GM23338 (cell line): ENCODE results near the gene MPP3. TPM values are rescaled to one million over a fixed set of nuclear protein-coding genes. Genes with fewer than 3 reads are reported as not detected.

Source experiments
- ATAC-seq: fragments of 200-7000 bp; cut with Tn5 transposase; 3 replicates; pipeline ENCODE4 v1.9.1; 2020
- DNase-seq: peaks from one replicate; pipeline ENCODE4 v3.0.0-alpha.2; 2015; ENCODE audit warnings: low spot score
- H2AFZ ChIP-seq: fragments of 200-600 bp; sonication (generic); 2 replicates; pipeline ENCODE4 v1.8.0; 2016; ENCODE audit warnings: antibody characterized with exemption, mild to moderate bottlenecking, moderate library complexity
- H3F3A ChIP-seq: fragments of 200-600 bp; sonication (generic); replicated peaks from 2 replicates; pipeline ENCODE4 v1.8.0; 2017; ENCODE audit warnings: antibody characterized with exemption, mixed run types, low read depth
- H3K27ac ChIP-seq: fragments of 200-600 bp; sonication (generic); 2 replicates; pipeline ENCODE4 v1.6.1; 2016; ENCODE audit warnings: low read depth
- H3K27me3 ChIP-seq: fragments of 200-600 bp; sonication (generic); 2 replicates; pipeline ENCODE4 v1.8.0; 2016; ENCODE audit warnings: mild to moderate bottlenecking, mixed run types, moderate library complexity; ENCODE audit not compliant: insufficient read depth
- H3K36me3 ChIP-seq: fragments of 200-600 bp; sonication (generic); 2 replicates; pipeline ENCODE4 v1.8.0; 2016; ENCODE audit warnings: mild to moderate bottlenecking; ENCODE audit not compliant: insufficient read depth
- H3K4me1 ChIP-seq: fragments of 200-600 bp; sonication (generic); 2 replicates; pipeline ENCODE4 v1.8.0; 2016; ENCODE audit warnings: mild to moderate bottlenecking, moderate library complexity; ENCODE audit not compliant: insufficient read depth
- H3K4me2 ChIP-seq: fragments of 200-600 bp; sonication (generic); 2 replicates; pipeline ENCODE4 v1.7.1; 2017; ENCODE audit warnings: mixed run types
- H3K4me3 ChIP-seq: fragments of 200-600 bp; sonication (generic); 2 replicates; pipeline ENCODE4 v1.6.1; 2016; ENCODE audit warnings: mixed run types
- H3K79me2 ChIP-seq: fragments of 200-600 bp; sonication (generic); replicated peaks from 2 replicates; pipeline ENCODE4 v1.8.0; 2017; ENCODE audit warnings: mild to moderate bottlenecking; ENCODE audit not compliant: insufficient read depth
- H3K9me2 ChIP-seq: fragments of 200-600 bp; sonication (generic); 2 replicates; pipeline ENCODE4 v1.8.0; 2017; ENCODE audit not compliant: insufficient read depth
- H4K20me1 ChIP-seq: fragments of 200-600 bp; sonication (generic); replicated peaks from 2 replicates; pipeline ENCODE4 v1.8.0; 2017; ENCODE audit warnings: mild to moderate bottlenecking; ENCODE audit not compliant: insufficient read depth
- H3K27ac Mint-ChIP-seq: 2 replicates; pipeline ENCODE4 v1.8.0; 2020; ENCODE audit warnings: inconsistent platforms, mild to moderate bottlenecking, moderate library complexity, mixed read lengths
- H3K27me3 Mint-ChIP-seq: 3 replicates; pipeline ENCODE4 v1.8.0; 2022; ENCODE audit warnings: low read depth, mild to moderate bottlenecking, moderate library complexity, mixed read lengths, inconsistent platforms; ENCODE audit not compliant: insufficient read depth, poor library complexity
- H3K36me3 Mint-ChIP-seq: 3 replicates; pipeline ENCODE4 v1.8.0; 2021; ENCODE audit warnings: low read depth, mild to moderate bottlenecking, inconsistent platforms, moderate library complexity, mixed read lengths
- H3K4me1 Mint-ChIP-seq: 3 replicates; pipeline ENCODE4 v1.8.0; 2020; ENCODE audit warnings: mild to moderate bottlenecking, inconsistent platforms, mixed read lengths
- H3K4me3 Mint-ChIP-seq: 3 replicates; pipeline ENCODE4 v1.8.0; 2021; ENCODE audit warnings: moderate library complexity, mild to moderate bottlenecking, inconsistent platforms, mixed read lengths
- H3K9me3 Mint-ChIP-seq: 3 replicates; pipeline ENCODE4 v1.8.0; 2020; ENCODE audit warnings: moderate library complexity, mild to moderate bottlenecking, inconsistent platforms, mixed read lengths
- CREB1 ChIP-seq: fragments of 250-450 bp; sonication (Bioruptor Pico); IDR thresholded peaks from 2 replicates; pipeline ENCODE4 v1.5.0; 2020; ENCODE audit warnings: low read depth, mild to moderate bottlenecking, moderate library complexity
- EZH2 ChIP-seq: fragments of 200-600 bp; sonication (generic); IDR thresholded peaks from one replicate; pipeline ENCODE4 v1.8.0; 2017; ENCODE audit warnings: antibody characterized with exemption, mild to moderate bottlenecking, low read depth; ENCODE audit not compliant: unreplicated experiment
- EZH2phosphoT487 ChIP-seq: fragments of 200-600 bp; sonication (generic); IDR thresholded peaks from one replicate; pipeline ENCODE4 v1.8.1; 2018; ENCODE audit warnings: antibody characterized with exemption; ENCODE audit not compliant: unreplicated experiment
- JUNB ChIP-seq: IDR thresholded peaks from one replicate; pipeline ENCODE4 v1.6.1; 2016; ENCODE audit warnings: antibody characterized with exemption; ENCODE audit not compliant: unreplicated experiment
- NANOG ChIP-seq: IDR thresholded peaks from 2 replicates; pipeline ENCODE4 v1.6.1; 2016; ENCODE audit warnings: antibody characterized with exemption, borderline replicate concordance
- POLR2AphosphoS5 ChIP-seq: IDR thresholded peaks from 2 replicates; pipeline ENCODE4 v1.6.1; 2016; ENCODE audit warnings: antibody characterized with exemption, low read depth
- STAT1 ChIP-seq: IDR thresholded peaks from one replicate; pipeline ENCODE4 v1.6.1; 2016; ENCODE audit warnings: antibody characterized with exemption; ENCODE audit not compliant: unreplicated experiment
- ZNF331 ChIP-seq: fragments of 250-450 bp; sonication (Bioruptor Pico); IDR thresholded peaks from 2 replicates; pipeline ENCODE4 v1.5.0; 2020; ENCODE audit warnings: low read depth, mild to moderate bottlenecking, moderate library complexity
- polyA plus RNA-seq: library from polyadenylated mRNA; unstranded; fragments of >200 nt; fragmentation: Nextera tagmentation; extraction: Ambion mirVana; gene quantifications from 2 replicates; pipeline ENCODE4 v1.2.1, GENCODE V29; 2016
- total RNA-seq: library from RNA; depleted of rRNA; stranded (reverse); fragments of >200 nt; shearing (Covaris generic); gene quantifications from 2 replicates; pipeline ENCODE4 v1.2.3, GENCODE V29; 2014
- TF ChIP-seq, protein P1 (sequence below), 2 experiments: fragments of 200-600 bp in 1 of 2; sonication (generic) in 1 of 2; conservative IDR thresholded peaks; 2 replicates each; pipeline versions ENCODE4 v1.5.1 to v1.6.1; 2016 to 2017; ENCODE audit warnings: antibody characterized with exemption in 2 of 2, low read depth in 2 of 2, mild to moderate bottlenecking in 2 of 2, moderate library complexity in 1 of 2
- TF ChIP-seq, protein P2 (sequence below): IDR thresholded peaks from 2 replicates; pipeline ENCODE4 v1.6.1; 2016; ENCODE audit warnings: antibody characterized with exemption
- TF ChIP-seq, protein P3 (sequence below): IDR thresholded peaks from one replicate; pipeline ENCODE4 v1.6.1; 2018; ENCODE audit warnings: antibody characterized with exemption; ENCODE audit not compliant: unreplicated experiment

Gene MPP3
- total and polyA plus RNA-seq, 2 experiments from 2014 or later, result 6.6 to 7.4 TPM

DNA sequence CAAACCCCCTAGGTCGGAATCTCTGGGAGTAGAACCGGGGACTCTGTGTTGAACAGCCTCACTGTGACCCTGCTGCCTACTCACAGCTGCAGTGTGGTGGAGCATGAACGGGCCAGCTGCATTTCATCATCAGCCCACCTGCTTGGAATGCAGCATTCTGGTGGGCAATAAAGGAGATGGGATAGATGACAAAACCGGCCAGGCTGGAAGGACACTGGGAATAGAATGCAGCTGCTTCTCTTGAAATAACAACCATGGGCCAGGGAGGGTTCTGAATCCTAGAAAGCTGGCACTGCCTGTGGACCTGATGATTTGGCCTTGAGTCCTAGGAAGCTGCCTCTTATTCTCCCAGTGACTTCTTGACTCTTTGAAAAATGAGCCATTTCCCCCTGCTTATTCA is 29.2 kb downstream of the MPP3 start:
- Mint-ChIP-seq H3K4me3 (peak overlapping the region; percentile 36; the same call in 2 of the 3 replicates), H3K36me3 (peaks cover 26% of the 10 kb centered on the region; the same call in 2 of the 3 replicates), H3K27me3 (peaks cover 3% of the 10 kb centered on the region), H3K4me1 (peaks cover 39% of the 10 kb centered on the region), H3K9me3 (peaks cover 10% of the 10 kb centered on the region), H3K27ac (peak overlapping the region; percentile 63; the same call in 1 of the 2 replicates)
- no peaks in the 10 kb centered on the region for H4K20me1 ChIP-seq
- peak; percentile 71 for DNase-seq
- H3K4me3 ChIP-seq, result peak overlapping the region; percentile 30
- no peaks in the 10 kb centered on the region for H3K27me3 ChIP-seq
- H3K9me2 ChIP-seq, result no peaks in the 10 kb centered on the region
- TF ChIP-seq STAT1 (no peak), CREB1 (CRISPR knock-in tag) (no peak), EZH2 (no peak), JUNB (no peak)
- peak overlapping the region; percentile 79 for H3K27ac ChIP-seq
- no peak overlapping the region for H2AFZ ChIP-seq
- H3K4me2 ChIP-seq, result peak overlapping the region; percentile 42
- peak; percentile 86 for ATAC-seq
- H3F3A ChIP-seq, result no peaks in the 10 kb centered on the region; the same call in 1 of the 2 replicates
- peaks cover 37% of the 10 kb centered on the region for H3K4me1 ChIP-seq
- H3K36me3 ChIP-seq, result no peaks in the 10 kb centered on the region
- no peaks in the 10 kb centered on the region for H3K79me2 ChIP-seq

DNA sequence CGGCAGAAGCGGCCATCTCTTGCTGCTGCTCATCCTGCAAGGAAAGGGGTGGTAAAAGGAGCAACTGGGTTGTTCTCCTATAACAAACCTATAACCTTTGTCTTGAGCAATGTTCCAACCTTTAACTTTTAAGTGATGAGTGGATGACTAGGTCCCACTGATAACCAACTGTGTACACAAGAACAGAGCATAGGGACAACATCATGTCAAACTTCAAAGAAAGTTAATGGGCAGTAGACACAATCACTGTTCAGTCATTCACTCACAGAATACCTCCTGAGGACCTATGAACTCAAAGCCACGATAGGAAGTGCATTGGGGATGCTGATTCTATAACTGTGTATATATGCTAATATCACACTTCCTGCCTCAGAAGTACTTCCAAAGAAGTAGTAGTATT is 31.1 kb downstream of the MPP3 start:
- H3K36me3 Mint-ChIP-seq, result peaks cover 26% of the 10 kb centered on the region; the same call in 2 of the 3 replicates
- peaks cover 39% of the 10 kb centered on the region for H3K4me1 Mint-ChIP-seq
- no peaks in the 10 kb centered on the region for H4K20me1 ChIP-seq
- H3K9me3 Mint-ChIP-seq, result peaks cover 27% of the 10 kb centered on the region
- H3K79me2 ChIP-seq, result no peaks in the 10 kb centered on the region
- H3K9me2 ChIP-seq, result no peaks in the 10 kb centered on the region
- no peak overlapping the region for H3K4me2 ChIP-seq
- H3K4me1 ChIP-seq, result peaks cover 37% of the 10 kb centered on the region
- H3F3A ChIP-seq, result no peaks in the 10 kb centered on the region; the same call in 1 of the 2 replicates
- ATAC-seq, result no peak
- TF ChIP-seq EZH2 (no peak), ZNF331 (CRISPR knock-in tag) (no peak), NANOG (no peak), POLR2AphosphoS5 (no peak)
- TF ChIP-seq, protein P1, sequence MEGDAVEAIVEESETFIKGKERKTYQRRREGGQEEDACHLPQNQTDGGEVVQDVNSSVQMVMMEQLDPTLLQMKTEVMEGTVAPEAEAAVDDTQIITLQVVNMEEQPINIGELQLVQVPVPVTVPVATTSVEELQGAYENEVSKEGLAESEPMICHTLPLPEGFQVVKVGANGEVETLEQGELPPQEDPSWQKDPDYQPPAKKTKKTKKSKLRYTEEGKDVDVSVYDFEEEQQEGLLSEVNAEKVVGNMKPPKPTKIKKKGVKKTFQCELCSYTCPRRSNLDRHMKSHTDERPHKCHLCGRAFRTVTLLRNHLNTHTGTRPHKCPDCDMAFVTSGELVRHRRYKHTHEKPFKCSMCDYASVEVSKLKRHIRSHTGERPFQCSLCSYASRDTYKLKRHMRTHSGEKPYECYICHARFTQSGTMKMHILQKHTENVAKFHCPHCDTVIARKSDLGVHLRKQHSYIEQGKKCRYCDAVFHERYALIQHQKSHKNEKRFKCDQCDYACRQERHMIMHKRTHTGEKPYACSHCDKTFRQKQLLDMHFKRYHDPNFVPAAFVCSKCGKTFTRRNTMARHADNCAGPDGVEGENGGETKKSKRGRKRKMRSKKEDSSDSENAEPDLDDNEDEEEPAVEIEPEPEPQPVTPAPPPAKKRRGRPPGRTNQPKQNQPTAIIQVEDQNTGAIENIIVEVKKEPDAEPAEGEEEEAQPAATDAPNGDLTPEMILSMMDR (conservative IDR thresholded peaks at IDR 0.05; ENCODE audit: low read depth in 2 of 2), result no peak
- DNase-seq, result no peak
- no peaks in the 10 kb centered on the region for H3K27me3 ChIP-seq
- H3K27ac Mint-ChIP-seq, result no peak overlapping the region
- no peak overlapping the region for H3K4me3 Mint-ChIP-seq
- no peak overlapping the region for H3K27ac ChIP-seq
- no peak overlapping the region for H3K4me3 ChIP-seq
- peaks cover 3% of the 10 kb centered on the region for H3K27me3 Mint-ChIP-seq
- H2AFZ ChIP-seq, result no peak overlapping the region
- H3K36me3 ChIP-seq, result peaks cover 2% of the 10 kb centered on the region; the same call in 1 of the 2 replicates

DNA sequence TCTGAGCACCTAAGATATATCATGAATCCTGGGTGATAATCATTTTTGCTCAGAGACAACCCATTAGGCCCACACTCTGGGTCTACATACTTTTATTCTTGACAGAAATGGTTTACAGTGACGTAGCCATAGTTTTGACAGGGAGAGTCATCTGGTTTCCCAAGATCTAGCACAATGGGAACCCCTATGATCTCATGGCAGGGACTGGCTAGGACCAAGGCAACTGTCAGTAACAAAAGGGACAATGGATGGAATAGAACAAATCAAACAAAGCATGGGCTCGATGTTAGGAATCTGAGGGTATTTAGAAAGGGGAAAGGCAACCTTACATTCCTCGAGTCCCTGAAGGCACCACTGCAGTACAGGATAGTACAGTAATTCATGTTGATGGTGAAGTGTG is 32.2 kb downstream of the MPP3 start:
- no peak overlapping the region for H3K4me3 ChIP-seq
- H3F3A ChIP-seq, result no peaks in the 10 kb centered on the region; the same call in 1 of the 2 replicates
- H2AFZ ChIP-seq, result no peak overlapping the region
- H4K20me1 ChIP-seq, result no peaks in the 10 kb centered on the region
- H3K4me1 Mint-ChIP-seq, result peaks cover 39% of the 10 kb centered on the region
- H3K4me3 Mint-ChIP-seq, result no peak overlapping the region
- no peaks in the 10 kb centered on the region for H3K9me2 ChIP-seq
- H3K4me2 ChIP-seq, result no peak overlapping the region
- DNase-seq, result no peak
- no peak overlapping the region for H3K27ac Mint-ChIP-seq
- no peaks in the 10 kb centered on the region for H3K79me2 ChIP-seq
- H3K36me3 Mint-ChIP-seq, result peaks cover 26% of the 10 kb centered on the region; the same call in 2 of the 3 replicates
- ATAC-seq, result no peak
- peaks cover 3% of the 10 kb centered on the region for H3K27me3 Mint-ChIP-seq
- no peak overlapping the region for H3K27ac ChIP-seq
- H3K36me3 ChIP-seq, result peaks cover 2% of the 10 kb centered on the region; the same call in 1 of the 2 replicates
- H3K9me3 Mint-ChIP-seq, result peaks cover 37% of the 10 kb centered on the region
- H3K27me3 ChIP-seq, result no peaks in the 10 kb centered on the region
- peaks cover 37% of the 10 kb centered on the region for H3K4me1 ChIP-seq
- TF ChIP-seq STAT1, result no peak
- TF ChIP-seq EZH2phosphoT487, result no peak
- no peak for TF ChIP-seq CREB1 (CRISPR knock-in tag)
- TF ChIP-seq ZNF331 (CRISPR knock-in tag), result no peak
- TF ChIP-seq POLR2AphosphoS5, result no peak
- no peak for TF ChIP-seq EZH2
- TF ChIP-seq, protein P2, sequence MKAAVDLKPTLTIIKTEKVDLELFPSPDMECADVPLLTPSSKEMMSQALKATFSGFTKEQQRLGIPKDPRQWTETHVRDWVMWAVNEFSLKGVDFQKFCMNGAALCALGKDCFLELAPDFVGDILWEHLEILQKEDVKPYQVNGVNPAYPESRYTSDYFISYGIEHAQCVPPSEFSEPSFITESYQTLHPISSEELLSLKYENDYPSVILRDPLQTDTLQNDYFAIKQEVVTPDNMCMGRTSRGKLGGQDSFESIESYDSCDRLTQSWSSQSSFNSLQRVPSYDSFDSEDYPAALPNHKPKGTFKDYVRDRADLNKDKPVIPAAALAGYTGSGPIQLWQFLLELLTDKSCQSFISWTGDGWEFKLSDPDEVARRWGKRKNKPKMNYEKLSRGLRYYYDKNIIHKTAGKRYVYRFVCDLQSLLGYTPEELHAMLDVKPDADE, result no peak
- TF ChIP-seq, protein P3, sequence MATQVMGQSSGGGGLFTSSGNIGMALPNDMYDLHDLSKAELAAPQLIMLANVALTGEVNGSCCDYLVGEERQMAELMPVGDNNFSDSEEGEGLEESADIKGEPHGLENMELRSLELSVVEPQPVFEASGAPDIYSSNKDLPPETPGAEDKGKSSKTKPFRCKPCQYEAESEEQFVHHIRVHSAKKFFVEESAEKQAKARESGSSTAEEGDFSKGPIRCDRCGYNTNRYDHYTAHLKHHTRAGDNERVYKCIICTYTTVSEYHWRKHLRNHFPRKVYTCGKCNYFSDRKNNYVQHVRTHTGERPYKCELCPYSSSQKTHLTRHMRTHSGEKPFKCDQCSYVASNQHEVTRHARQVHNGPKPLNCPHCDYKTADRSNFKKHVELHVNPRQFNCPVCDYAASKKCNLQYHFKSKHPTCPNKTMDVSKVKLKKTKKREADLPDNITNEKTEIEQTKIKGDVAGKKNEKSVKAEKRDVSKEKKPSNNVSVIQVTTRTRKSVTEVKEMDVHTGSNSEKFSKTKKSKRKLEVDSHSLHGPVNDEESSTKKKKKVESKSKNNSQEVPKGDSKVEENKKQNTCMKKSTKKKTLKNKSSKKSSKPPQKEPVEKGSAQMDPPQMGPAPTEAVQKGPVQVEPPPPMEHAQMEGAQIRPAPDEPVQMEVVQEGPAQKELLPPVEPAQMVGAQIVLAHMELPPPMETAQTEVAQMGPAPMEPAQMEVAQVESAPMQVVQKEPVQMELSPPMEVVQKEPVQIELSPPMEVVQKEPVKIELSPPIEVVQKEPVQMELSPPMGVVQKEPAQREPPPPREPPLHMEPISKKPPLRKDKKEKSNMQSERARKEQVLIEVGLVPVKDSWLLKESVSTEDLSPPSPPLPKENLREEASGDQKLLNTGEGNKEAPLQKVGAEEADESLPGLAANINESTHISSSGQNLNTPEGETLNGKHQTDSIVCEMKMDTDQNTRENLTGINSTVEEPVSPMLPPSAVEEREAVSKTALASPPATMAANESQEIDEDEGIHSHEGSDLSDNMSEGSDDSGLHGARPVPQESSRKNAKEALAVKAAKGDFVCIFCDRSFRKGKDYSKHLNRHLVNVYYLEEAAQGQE, result no peak
